ENCODE measurements around the gene ATIC. TPM values are rescaled to one million over a fixed set of nuclear protein-coding genes. Genes with fewer than 3 reads are reported as not detected.

ATIC gene
- total RNA-seq, 4 donors from 2014 or later, result 29.4 to 42.7 (median 38.6) TPM

GRCh38 chr2:215386566-215386965 lies 74.7 kb downstream of the ATIC start:
- no peaks in the 10 kb centered on the region for H3K4me1 ChIP-seq
- TF ChIP-seq POLR2A (IDR thresholded peaks at IDR 0.05) (no peak), CTCF (IDR thresholded peaks at IDR 0.05) (no peak)
- peaks cover 0 to 49% (median 0%) of the 10 kb centered on the region in 3 donors for H3K36me3 ChIP-seq

GRCh38 chr2:215388002-215388728 lies 76.3 kb downstream of the ATIC start:
- TF ChIP-seq CTCF (IDR thresholded peaks at IDR 0.05) (no peak), POLR2A (IDR thresholded peaks at IDR 0.05) (no peak)
- WGBS, 2 donors, result 79 to 89% methylated on average over 7 of the region's 7 CpGs
- Histone ChIP-seq H3K4me3 (no peak overlapping the region), H3K4me1 (no peaks in the 10 kb centered on the region), H3K27ac (no peak overlapping the region), H3K9me3 (no peaks in the 10 kb centered on the region), H3K36me3 (peaks cover 0 to 45% (median 0%) of the 10 kb centered on the region in 3 donors), H3K27me3 (no peaks in the 10 kb centered on the region)
- intact Hi-C loops (cut with DNase I), result no loop called here
- DNase-seq, result no peak

More at GRCh38 chr2:215386566-215386965, 74.7 kb downstream of the ATIC start:
- 90 to 95% methylated on average over 6 to 7 of the region's 7 CpGs for WGBS, 2 donors
- Histone ChIP-seq H3K9me3 (no peaks in the 10 kb centered on the region), H3K27me3 (no peaks in the 10 kb centered on the region), H3K4me3 (no peak overlapping the region), H3K27ac (no peak overlapping the region)
- no peak for DNase-seq
- intact Hi-C loops (cut with DNase I), result no loop called here

GRCh38 chr2:215390550-215390913 lies 78.7 kb downstream of the ATIC start:
- no peak for TF ChIP-seq CTCF (IDR thresholded peaks at IDR 0.05)
- no peak for TF ChIP-seq POLR2A (IDR thresholded peaks at IDR 0.05)
- no peak overlapping the region for H3K4me3 ChIP-seq
- intact Hi-C loops (cut with DNase I), result no loop called here
- peaks cover 0 to 31% (median 0%) of the 10 kb centered on the region in 3 donors for H3K36me3 ChIP-seq
- H3K27me3 ChIP-seq, result no peaks in the 10 kb centered on the region
- WGBS, 2 donors, result 69 to 78% methylated on average over 2 of the region's 2 CpGs
- H3K4me1 ChIP-seq, result no peaks in the 10 kb centered on the region
- DNase-seq, result no peak
- no peaks in the 10 kb centered on the region for H3K9me3 ChIP-seq
- no peak overlapping the region for H3K27ac ChIP-seq

GRCh38 chr2:215391531-215391930 lies 79.7 kb downstream of the ATIC start:
- Histone ChIP-seq H3K9me3 (no peaks in the 10 kb centered on the region), H3K27me3 (no peaks in the 10 kb centered on the region)
- 84 to 87% methylated on average over 5 of the region's 5 CpGs for WGBS, 2 donors

More at GRCh38 chr2:215391531-215391930, 79.7 kb downstream of the ATIC start:
- DNase-seq, result no peak
- no peak for TF ChIP-seq POLR2A (IDR thresholded peaks at IDR 0.05)
- no peak for TF ChIP-seq CTCF (IDR thresholded peaks at IDR 0.05)
- intact Hi-C loops (cut with DNase I), result no loop called here
- H3K36me3 ChIP-seq, result peaks cover 0 to 31% (median 0%) of the 10 kb centered on the region in 3 donors
- H3K4me3 ChIP-seq, result no peak overlapping the region
- H3K27ac ChIP-seq, result no peak overlapping the region
- H3K4me1 ChIP-seq, result no peaks in the 10 kb centered on the region
